Muscle layer of colon (tissue), 2 donors: ENCODE results near the gene CHN2.

Source experiments
- H3K27ac ChIP-seq: one replicate; pipeline ENCODE4 v1.7.0; 2013; ENCODE audit warnings: low read depth, mild to moderate bottlenecking, low read length, moderate library complexity
- H3K27me3 ChIP-seq, 2 donors: one replicate each; pipeline ENCODE4 v1.7.0; 2013; ENCODE audit warnings: low read length in 2 of 2, mild to moderate bottlenecking in 2 of 2; ENCODE audit not compliant: insufficient read depth in 2 of 2, control insufficient read depth in 1 of 2
- H3K36me3 ChIP-seq: one replicate; pipeline ENCODE4 v1.7.0; 2013; ENCODE audit warnings: mild to moderate bottlenecking, low read length; ENCODE audit not compliant: insufficient read depth
- H3K4me1 ChIP-seq: one replicate; pipeline ENCODE4 v1.7.0; 2013; ENCODE audit warnings: mild to moderate bottlenecking, low read length; ENCODE audit not compliant: insufficient read depth
- H3K4me3 ChIP-seq, 2 donors: one replicate each; pipeline ENCODE4 v1.7.0; 2013; ENCODE audit warnings: low read length in 2 of 2, low read depth in 1 of 2, mild to moderate bottlenecking in 1 of 2, moderate library complexity in 1 of 2
- H3K9ac ChIP-seq: one replicate; pipeline ENCODE4 v1.7.0; 2013; ENCODE audit warnings: low read length
- H3K9me3 ChIP-seq: one replicate; pipeline ENCODE4 v1.7.0; 2013; ENCODE audit warnings: mild to moderate bottlenecking, low read length
- donor health status: abdominal sarcoma.
- donor health status: Adenocarcinoma of cecum.

The CHN2 gene

DNA sequence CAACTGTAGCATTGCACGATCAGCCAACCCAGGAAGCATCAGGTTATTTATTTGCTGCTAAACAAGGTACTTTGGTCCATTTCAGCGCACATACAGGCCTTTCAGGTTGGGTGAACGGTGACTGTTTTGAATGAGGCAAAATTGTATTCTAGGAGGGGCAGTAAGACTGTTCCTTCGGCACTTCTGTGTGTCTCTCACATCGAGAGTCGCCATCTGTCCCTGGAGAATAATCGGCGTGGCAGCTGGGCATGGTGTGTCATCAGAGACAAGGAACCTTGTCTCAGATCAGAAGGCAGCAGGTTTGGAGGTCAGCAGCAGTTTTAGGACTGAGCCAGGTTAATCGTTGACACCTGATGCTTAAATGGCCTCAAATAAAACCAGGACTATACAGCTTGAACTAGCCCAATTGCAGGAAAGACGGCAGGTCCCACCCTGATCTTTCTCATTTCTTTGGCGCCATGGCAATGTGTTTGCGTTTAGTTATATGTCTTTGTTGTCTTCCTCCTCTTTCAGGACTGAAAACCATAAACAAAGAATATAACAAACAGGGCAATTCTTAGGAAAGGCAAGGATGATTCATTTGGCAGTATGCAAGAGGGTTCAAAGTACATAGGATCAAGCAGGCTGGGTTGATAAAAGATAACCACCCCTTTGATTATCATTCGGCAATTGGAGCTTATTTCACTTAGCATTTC is 277.0 kb downstream of the CHN2 start:
- no peaks in the 10 kb centered on the region for H3K27me3 ChIP-seq
- no peak overlapping the region for H3K27ac ChIP-seq
- H3K36me3 ChIP-seq: no peaks in the 10 kb centered on the region
- H3K9me3 ChIP-seq: no peaks in the 10 kb centered on the region
- H3K4me3 ChIP-seq: no peak overlapping the region
- H3K9ac ChIP-seq: no peak overlapping the region
- H3K4me1 ChIP-seq: no peaks in the 10 kb centered on the region

DNA sequence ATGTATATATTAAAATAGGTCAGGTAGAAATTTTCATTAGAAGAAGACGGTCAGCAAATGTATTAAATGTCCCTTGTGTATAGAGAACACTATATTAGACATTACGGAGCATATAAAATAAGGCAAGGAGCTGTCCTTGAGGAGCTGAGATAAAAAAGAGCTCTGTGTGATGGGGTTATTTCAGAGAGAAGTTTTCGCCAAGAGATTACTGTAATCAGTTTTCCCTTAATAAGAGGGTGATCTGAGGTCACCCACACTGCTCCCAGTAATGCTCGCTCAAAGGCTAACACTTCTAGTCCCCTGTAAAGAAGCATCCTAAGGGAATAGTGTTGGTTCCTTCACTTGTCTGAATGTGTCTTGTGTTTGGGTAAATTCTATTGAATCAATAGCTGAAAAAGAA is 282.3 kb downstream of the CHN2 start:
- no peak overlapping the region for H3K27ac ChIP-seq
- no peaks in the 10 kb centered on the region for H3K36me3 ChIP-seq
- H3K9ac ChIP-seq: no peak overlapping the region
- no peaks in the 10 kb centered on the region for H3K9me3 ChIP-seq
- peaks cover 30% of the 10 kb centered on the region for H3K4me1 ChIP-seq
- no peak overlapping the region for H3K4me3 ChIP-seq
- no peaks in the 10 kb centered on the region for H3K27me3 ChIP-seq

DNA sequence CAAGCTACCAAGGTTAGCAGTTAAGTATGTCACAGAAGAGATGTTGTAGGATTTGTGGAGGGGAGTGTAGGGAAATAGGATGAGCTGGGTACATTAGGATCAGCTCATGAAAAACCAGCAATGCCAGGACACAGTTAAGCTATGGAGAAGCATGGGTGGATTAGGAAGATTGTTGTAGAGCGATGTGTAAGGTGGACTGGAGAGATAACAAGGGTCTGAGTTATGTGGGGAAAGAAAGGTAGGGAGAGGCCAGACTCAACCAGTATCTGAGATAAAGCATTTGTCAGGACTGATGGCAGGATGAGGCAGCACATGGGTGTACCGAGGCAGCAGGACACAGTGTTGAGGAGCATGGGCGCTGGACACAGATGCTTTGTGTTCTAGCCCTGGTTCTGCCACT is 283.7 kb downstream of the CHN2 start:
- no peak overlapping the region for H3K9ac ChIP-seq
- H3K27me3 ChIP-seq: no peaks in the 10 kb centered on the region
- H3K4me1 ChIP-seq: peaks cover 38% of the 10 kb centered on the region

DNA sequence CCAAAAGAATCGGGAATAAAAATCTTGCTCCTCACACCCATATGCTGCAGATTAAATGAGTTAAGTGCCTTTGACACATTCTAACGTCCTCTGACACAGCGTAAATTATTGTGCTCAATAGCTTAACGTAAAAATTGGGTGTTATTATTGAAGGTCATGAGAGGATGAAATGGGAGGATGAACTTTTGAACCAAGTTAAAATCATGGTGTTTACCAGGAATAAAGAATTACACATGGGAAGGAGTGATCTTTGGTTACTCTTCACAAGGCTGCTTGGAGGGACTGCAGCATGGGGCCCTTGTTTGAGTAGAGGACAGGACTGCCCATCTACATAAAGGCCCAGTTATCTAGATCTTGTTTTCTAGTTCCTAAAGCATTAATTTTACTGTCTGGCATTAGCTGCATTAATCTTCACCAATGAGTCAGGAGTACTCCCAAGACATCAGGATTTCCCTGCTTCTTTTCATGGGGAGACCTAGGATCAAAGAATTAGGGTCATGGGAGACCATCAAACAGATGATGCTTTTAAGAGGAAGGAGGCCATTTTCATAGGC is 284.2 kb downstream of the CHN2 start:
- Histone ChIP-seq H3K9ac (no peak overlapping the region), H3K27me3 (no peaks in the 10 kb centered on the region), H3K4me3 (no peak overlapping the region), H3K27ac (no peak overlapping the region), H3K4me1 (peaks cover 43% of the 10 kb centered on the region), H3K36me3 (no peaks in the 10 kb centered on the region), H3K9me3 (no peaks in the 10 kb centered on the region)

More for the DNA sequence above, 283.7 kb downstream of the CHN2 start:
- no peak overlapping the region for H3K4me3 ChIP-seq
- no peaks in the 10 kb centered on the region for H3K9me3 ChIP-seq
- H3K36me3 ChIP-seq: no peaks in the 10 kb centered on the region
- H3K27ac ChIP-seq: no peak overlapping the region

DNA sequence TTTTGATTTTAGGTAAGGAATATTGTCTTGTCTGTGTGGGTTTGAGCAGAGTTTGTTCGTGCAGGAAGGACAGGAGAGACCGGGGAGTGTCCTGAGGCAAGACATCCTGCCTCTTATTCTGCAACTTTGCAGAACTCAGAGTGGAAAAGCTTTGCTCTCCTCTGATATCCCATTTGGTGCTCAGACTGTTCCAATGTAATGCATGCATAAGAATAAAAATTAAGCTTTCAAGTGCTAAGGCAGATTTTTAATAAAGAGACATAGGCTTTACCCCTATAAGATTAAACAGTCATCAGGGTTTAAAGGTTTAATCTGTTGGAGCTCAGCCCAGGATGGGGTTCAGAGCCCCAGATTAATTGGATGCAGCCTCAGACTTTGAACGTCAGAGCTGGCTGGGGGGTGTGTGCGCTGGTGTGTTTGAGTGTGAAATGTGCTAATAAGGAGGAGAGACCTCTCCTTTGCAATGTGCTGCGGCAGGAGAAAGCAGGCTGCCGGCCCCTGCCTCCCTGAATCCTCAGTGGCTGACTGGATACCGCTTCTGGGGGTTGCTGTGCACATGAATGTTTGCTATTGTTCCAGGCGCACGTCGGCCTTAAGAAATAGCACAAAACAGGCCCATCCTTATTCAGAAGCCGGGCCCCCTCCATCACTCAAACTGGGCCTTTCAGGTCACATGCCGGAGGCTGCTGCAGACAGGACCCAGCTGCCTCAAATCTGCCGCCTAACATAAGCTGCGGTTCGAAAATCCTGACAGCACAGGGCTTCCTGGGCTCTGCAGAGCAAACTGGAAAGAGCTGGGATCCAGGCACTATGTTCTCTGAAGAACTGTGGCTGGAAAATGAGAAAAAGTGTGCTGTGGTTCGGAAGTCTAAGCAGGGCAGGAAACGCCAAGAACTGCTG is 285.0 kb downstream of the CHN2 start:
- Histone ChIP-seq H3K4me3 (peak overlapping the region; percentile 14 to 45), H3K36me3 (no peaks in the 10 kb centered on the region), H3K9ac (no peak overlapping the region), H3K27me3 (no peaks in the 10 kb centered on the region), H3K27ac (peak overlapping the region; percentile 56), H3K4me1 (peaks cover 48% of the 10 kb centered on the region), H3K9me3 (no peaks in the 10 kb centered on the region)

DNA sequence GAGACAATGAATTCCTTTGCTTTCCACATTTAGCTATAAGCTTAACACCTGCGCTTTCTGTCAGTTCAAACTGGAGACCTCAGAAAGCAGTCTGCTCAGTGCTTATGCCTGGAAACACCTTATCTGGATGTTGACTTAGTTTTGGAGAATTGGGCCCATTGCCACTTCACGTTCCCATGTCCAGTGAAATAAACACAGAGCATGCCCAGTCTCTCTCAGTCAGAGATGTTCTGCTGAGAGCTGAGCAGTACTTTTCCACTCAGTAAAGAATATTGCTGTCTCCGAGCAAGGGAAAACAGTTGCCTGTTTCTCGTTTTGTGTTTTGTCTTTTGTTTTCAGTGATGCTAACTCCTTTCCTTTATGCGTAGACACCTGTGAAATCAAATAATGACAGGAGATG is 285.9 kb downstream of the CHN2 start:
- H3K36me3 ChIP-seq: no peaks in the 10 kb centered on the region
- no peaks in the 10 kb centered on the region for H3K27me3 ChIP-seq
- H3K27ac ChIP-seq: peak overlapping the region; percentile 56
- H3K9me3 ChIP-seq: no peaks in the 10 kb centered on the region
- no peak overlapping the region for H3K9ac ChIP-seq
- H3K4me1 ChIP-seq: peaks cover 57% of the 10 kb centered on the region
- peak overlapping the region; percentile 14 to 45 for H3K4me3 ChIP-seq

DNA sequence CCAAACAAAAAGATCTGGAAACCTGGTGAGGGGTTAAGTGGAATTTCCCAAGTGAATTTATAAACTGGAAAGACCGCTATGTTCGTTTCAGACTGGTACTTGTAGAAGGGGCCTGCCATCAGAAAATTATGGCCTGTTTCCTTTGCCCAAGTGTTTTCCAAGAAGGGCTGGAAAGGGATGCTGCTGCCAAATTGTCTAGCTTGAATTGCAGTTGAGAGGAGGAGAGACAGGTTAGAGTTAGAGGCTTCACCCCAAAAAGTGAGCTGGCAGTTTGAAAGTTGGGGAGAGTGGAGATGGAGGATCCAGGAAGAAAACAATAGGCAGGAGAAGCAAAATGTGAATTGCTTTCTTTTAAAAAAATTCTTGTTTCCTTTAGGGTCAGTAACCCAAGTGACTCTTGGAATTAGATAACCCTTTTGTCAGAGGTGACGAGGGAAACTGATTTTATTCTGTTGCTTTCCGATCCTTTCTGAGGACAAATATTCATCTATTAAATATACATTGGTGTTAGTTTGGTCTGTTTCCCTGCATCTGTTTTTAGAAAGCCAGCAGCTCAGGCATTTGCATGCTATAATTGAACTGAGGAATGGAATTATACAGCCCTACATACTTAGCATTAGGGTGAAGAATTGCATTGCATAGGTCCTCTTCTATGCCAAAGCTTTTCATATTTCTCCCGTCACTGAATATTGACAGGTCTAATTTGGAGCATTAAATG is 286.5 kb downstream of the CHN2 start:
- peaks cover 63% of the 10 kb centered on the region for H3K4me1 ChIP-seq
- peak overlapping the region; percentile 56 for H3K27ac ChIP-seq
- no peak overlapping the region for H3K9ac ChIP-seq
- no peaks in the 10 kb centered on the region for H3K36me3 ChIP-seq
- H3K4me3 ChIP-seq: peak overlapping the region in 1 of 2 donors; percentile 45
- no peaks in the 10 kb centered on the region for H3K9me3 ChIP-seq
- H3K27me3 ChIP-seq: no peaks in the 10 kb centered on the region

DNA sequence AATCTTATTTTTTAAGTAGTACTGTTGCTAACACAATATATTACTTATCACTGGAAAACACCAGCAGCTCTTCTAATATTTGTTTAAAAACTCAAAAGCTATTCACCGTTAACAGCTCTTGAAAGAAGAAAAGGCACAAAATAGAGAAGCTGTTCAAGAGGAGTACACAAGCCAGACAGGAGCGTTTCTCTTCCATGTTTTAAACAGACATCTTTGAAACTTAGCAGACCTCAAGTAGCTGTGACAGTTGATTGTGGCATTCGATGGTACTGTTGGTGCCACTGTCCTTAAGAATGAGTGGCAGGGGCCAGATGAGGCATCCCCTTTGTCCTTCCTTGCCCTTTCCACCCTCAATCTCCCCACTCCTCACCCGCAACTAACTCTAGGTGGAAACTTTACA is 287.5 kb downstream of the CHN2 start:
- Histone ChIP-seq H3K27me3 (no peaks in the 10 kb centered on the region), H3K9ac (no peak overlapping the region), H3K4me3 (peak overlapping the region in 1 of 2 donors; percentile 13), H3K9me3 (no peaks in the 10 kb centered on the region), H3K36me3 (no peaks in the 10 kb centered on the region), H3K4me1 (peaks cover 66% of the 10 kb centered on the region), H3K27ac (peak overlapping the region; percentile 50)

DNA sequence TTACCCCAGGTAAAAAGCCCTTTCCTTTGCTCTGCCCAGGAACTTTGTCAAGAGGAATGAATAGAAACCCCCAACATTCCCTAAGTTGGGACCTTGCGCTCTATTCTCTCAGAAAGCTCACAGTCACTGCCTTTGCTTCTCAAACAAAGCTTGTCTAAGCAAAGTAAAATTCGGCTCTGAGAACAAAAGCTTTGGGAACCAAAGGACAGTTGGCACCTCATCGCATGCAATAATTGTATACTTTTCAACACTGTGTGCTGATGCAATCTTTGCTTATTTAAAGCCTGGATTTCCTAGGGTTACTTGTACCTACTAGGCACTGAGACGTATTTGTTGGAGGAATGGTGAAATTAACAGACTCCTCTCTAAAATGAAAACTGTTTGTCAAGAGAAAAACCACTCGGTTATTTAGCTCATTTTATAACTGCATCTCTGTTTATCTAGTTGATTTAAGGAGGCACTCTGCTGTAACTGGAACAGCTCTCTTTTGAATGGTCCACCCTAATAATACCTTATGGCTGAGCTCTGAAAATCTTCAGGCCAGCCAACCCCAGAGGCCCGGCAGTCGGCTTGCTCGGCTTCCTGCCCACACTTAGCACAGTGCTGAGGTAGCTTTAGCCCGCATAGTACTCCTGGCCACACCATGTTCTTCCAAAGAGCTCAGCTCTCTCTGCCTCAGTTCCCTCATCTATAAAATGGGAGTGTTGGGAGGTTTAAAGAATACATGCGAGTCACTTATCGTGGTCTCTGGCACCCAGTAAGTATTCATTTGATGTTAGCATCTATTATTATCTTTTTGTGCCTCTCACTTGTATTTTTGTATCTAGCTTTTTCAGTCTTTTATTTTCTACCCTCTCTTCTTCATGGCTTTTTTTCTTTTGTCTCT is 288.9 kb downstream of the CHN2 start:
- peak overlapping the region in 1 of 2 donors; percentile 12 for H3K4me3 ChIP-seq
- H3K36me3 ChIP-seq: no peaks in the 10 kb centered on the region
- H3K4me1 ChIP-seq: peaks cover 70% of the 10 kb centered on the region
- H3K9me3 ChIP-seq: no peaks in the 10 kb centered on the region
- H3K27me3 ChIP-seq: no peaks in the 10 kb centered on the region
- H3K27ac ChIP-seq: peak overlapping the region; percentile 17
- no peak overlapping the region for H3K9ac ChIP-seq

DNA sequence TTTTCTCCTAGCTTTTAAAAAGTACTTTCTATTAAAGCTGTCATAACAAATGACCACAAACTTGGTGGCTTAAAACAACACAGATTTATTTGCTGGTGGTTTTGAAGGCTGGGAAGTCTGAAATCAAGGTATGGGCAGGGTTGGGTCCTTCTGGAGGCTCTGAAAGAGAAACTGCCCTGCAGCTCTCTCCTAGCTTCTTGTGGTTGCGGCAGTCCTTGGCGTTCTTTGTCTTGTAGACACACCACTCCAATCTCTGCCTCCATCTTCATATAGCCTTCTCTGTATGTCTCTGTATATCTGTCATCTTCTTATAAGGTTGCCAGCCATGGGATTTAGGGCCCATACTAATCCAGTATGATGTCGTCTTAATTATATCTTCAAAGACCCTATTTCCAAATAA is 289.7 kb downstream of the CHN2 start:
- Histone ChIP-seq H3K27ac (no peak overlapping the region), H3K4me3 (no peak overlapping the region), H3K4me1 (peaks cover 68% of the 10 kb centered on the region), H3K9ac (no peak overlapping the region), H3K9me3 (no peaks in the 10 kb centered on the region), H3K36me3 (no peaks in the 10 kb centered on the region), H3K27me3 (no peaks in the 10 kb centered on the region)
